ENCODE measurements around the gene G3BP1. TPM values are rescaled to one million over a fixed set of nuclear protein-coding genes. Genes with fewer than 3 reads are reported as not detected.
A peak's percentile ranks its signal among the peaks of the same experiment; 100 is the strongest.

Gene G3BP1
- total and polyA plus RNA-seq, 2 of the 13 experiments (the other 11 are each of a cell fraction or from before 2014, with no cell fraction given), result 36.7 to 320 TPM

- TF ChIP-seq KIAA2018 (CRISPR knock-in tag; IDR thresholded peaks at IDR 0.05; ENCODE audit: borderline replicate concordance) (no peak), FOXA3 (CRISPR knock-in tag; IDR thresholded peaks at IDR 0.05) (no peak), HMGXB3 (CRISPR knock-in tag; IDR thresholded peaks at IDR 0.05; ENCODE audit: borderline replicate concordance) (0 out of 2 replicates have a peak, but pooled peaks have one; percentile 16), CAMTA2 (CRISPR knock-in tag; IDR thresholded peaks at IDR 0.05; ENCODE audit: borderline replicate concordance) (no peak), ZNF34 (CRISPR knock-in tag; IDR thresholded peaks at IDR 0.05; ENCODE audit: borderline replicate concordance) (no peak), PRDM15 (CRISPR knock-in tag; IDR thresholded peaks at IDR 0.05) (no peak), ASH2L (IDR thresholded peaks at IDR 0.05; ENCODE audit: insufficient read length, low read depth, low read length) (no peak)
Measured at GRCh38 chr5:151772029-151772845, 483 bp downstream of the G3BP1 start (continued).

Measured in HepG2 (cell line).